Head of caudate nucleus (tissue), 42 donors: ENCODE results near the gene KIAA1671.
"Not testable (repeated sequence)": the region's sequence is repeated elsewhere in the genome, so short reads cannot be mapped to it uniquely, and the experiment has no call there.

Experiments
- DNase-seq, 42 donors: peaks; one replicate each; pipeline versions ENCODE4 v3.0.0 to v3.0.0-alpha.2; 2020 to 2021; ENCODE audit warnings: mixed read lengths in 7 of 42
- intact Hi-C: fragments of 100-400 bp; cut with DNase I; formaldehyde crosslinking; loops from one replicate; pipeline ENCODE4 v1.15.0; 2022

KIAA1671 gene

DNA sequence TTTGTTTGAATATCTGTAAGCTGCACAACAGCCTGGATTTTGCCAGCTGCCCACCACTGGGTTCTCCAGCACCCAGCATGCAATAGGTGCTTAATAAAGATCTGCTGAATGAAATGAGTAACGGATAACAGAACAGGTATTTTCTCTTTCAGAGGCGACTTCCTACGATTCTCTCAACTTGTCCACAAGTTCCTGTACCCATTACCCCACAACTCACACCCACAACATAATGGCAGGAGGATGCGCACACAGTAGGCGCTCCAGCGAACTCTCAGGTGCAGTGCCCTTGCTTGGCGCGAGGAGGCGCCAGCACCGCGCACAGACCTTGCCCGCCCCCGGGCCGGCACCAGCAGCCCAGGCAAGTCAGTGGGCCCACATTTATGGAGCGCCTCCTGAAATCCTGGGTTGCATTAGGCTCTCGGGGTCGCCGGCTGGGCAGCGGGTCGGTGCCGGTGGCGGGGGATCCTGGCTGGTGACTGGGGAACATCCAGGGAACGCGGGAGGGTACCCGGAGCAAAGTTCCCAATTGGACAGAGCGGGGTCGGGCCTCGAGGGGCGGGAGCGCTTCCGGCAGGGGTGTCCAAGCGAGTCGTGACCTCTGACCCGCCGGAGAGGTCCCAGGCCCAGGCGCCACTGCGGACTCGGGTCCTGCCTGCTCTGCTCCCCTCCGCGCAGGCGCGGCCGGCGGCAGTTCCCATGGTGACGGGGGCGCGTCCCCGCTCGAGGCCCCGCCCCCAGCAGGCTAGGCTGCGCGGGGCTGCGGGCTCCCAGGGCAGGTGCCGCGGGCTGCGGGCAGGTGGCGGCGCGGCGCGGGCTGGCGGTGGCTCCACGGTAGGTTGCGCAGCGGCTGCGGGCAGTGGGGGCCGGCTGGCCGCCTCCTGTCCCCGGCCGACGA lies at the start of gene KIAA1671:
TSS of gene KIAA1671 (plus strand) at position 775 of the 895 bp plus-strand sequence. CDS start 75,284 bp downstream, outside the sequence.
- peak; percentile 50 to 93 (median 88) for DNase-seq
- intact Hi-C loops: loop anchor here (5.0 kb wide), 1 partner anchor 95 kb away; no protein-coding TSS in a partner anchor

DNA sequence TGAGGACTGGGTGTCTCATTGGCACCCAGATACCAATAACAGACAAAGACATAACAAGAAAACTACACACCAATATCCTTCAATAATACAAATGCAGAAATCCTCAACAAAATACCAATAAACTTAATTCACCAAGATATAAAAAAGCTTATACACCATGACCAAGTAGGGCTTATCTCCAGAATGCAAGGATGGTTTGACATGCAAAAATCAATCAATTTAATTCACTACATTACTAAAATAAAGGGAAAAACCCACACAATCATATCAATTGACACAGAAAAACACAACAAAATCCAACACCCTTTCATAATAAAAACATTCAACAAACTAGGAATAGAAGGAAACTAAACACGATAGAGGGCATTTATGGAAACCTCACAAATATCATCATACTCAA lies 46.6 kb upstream of the KIAA1671 start:
- DNase-seq: no peak
- intact Hi-C loops: no loop called here

DNA sequence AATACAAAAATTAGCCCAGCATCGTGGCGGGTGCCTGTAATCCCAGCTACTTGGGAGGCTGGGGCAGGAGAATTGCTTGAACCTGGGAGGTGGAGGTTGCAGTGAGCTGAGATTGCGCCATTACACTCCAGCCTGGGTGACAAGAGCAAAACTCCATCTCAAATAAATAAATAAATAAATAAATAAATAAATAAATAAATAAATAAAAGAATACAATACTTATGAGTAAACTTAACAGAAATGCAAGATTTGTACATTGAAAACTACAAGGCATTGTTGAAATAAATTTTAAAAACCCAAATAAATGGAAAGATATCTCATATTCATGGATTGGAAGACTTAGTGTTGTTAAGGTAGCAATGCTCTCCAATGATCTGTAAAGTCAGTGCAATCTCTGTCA lies 45.4 kb upstream of the KIAA1671 start:
- intact Hi-C loops, DNase-seq: not testable (repeated sequence)

DNA sequence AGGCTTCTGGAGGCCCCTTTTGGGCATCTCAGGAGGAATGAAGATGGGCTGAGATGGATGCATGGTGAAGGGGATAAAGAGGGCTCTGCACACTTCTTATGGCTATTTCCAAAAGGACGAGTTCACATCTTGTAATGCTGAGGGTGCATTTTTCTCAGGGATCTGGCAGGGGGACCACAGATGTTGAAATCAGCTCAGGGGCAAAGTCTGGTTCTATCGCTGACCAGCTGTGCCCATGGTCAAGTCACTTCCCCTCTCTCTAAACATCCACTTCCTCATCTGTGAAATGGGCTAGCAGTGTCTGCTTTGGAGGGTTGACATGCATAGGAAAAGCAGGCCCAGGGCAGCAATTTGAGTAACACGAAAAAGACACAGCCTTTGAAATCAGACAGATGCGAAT lies 32.5 kb upstream of the KIAA1671 start:
- DNase-seq: no peak
- intact Hi-C loops: no loop called here

DNA sequence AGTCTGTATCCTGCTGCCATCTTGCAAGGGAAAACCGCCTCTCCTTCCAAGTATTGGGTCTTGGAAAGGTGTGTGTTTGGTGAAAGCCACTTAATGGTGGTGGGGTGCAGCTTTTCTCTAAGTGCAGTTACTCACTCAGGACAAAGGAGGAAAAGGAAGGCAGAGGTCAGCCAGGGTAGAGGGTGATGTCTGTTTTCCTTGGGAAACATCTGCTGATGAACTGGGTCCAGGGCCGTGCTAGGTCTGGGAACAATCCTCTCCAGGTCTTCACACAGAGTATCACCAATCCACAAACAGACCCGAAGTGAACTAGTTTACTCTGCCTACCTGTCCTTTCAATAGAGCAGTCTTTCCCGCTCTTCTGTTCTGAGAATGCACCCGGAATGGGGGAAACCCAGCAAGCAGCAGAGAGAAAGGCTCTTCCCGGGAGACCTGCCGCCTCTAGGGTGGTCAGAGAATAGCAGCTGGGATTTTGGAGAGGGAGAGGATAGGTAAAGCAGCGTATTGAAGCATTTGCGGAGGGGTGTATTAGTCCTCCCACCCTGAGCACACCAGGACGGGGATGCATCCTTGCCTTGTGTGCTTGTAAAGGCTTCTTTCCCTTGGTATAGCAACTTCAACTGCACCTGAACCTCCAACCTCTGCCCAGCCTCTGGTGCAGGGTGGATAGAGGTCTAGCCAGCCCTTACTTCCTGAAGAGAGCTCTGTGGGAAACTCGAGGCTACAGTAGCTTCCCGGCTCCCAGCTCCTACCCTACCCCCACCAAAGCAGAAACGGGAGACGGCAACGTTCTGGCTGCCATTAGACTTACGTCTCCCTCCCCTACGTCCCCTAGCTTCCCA lies 26.7 kb upstream of the KIAA1671 start:
- DNase-seq: no peak

DNA sequence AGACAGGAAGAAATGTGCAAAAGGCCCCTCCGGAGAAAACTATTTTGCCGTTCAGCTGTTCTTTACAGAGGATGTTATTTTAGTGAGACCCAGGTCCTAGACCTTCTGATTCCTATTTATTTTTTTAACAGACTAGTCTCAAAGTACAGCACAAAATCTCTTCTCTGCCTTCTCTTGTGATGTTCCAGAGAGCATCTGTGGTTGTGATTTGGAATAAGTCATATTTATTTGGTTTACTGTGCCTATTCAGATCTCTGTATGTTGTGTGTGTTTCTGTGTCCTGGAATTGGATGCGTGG lies 26.1 kb upstream of the KIAA1671 start:
- intact Hi-C loops: no loop called here
- DNase-seq: no peak

More for the DNA sequence above, 26.7 kb upstream of the KIAA1671 start:
- intact Hi-C loops: no loop called here

DNA sequence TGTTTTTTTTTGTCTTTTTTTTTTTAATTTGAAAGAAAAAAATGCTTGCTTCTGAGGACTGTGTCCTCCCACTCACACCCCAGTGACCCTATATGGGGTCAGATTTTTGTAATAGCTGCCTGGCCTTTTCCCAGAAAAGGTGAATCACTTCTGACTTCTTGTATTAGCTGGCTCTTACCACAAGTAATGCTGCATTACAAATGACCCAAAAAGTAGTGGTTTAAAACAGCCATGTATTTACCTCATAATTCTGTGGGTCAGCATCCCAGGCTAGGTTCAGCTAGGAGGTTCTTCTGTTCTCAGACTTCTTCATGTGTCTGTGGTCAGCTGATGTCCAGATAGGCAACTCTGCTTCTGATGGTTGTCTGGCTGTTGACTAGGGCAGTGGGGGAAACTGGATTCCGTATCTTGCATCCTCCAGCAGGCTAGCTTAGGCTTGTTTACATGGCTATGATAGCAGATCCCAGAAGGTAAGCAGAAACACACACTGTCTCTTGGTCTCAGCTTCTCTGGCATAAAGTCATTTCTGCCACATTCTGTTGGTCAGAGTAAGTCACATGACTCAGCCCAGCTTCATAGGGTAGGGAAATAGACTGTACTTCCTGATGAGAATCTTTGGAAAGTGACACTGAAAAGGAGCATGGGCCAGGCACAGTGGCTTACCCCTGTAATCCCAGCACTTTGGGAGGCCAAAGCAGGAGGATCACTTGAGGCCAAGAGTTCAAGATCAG lies 25.5 kb upstream of the KIAA1671 start:
- DNase-seq: no peak
- intact Hi-C loops: no loop called here

DNA sequence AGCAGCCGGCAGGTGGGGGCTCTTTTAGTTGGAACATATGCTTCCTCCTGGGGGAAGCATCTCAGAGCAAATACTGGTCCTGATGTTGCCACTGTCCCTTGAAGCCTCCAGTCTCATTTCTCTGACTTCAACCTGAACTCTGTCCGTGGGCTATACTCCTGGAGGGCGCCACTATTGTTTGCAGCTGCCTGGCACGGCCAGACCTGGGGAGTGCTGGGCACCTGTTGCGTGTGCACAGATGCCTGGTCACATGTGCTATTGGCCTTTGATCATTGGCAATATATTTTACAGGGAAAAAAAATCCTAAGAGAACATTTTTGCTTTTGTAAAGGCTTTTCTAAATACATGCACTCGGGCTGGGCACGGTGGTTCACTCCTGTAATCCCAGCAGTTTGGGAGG lies 24.2 kb upstream of the KIAA1671 start:
- no peak for DNase-seq
- intact Hi-C loops: no loop called here

DNA sequence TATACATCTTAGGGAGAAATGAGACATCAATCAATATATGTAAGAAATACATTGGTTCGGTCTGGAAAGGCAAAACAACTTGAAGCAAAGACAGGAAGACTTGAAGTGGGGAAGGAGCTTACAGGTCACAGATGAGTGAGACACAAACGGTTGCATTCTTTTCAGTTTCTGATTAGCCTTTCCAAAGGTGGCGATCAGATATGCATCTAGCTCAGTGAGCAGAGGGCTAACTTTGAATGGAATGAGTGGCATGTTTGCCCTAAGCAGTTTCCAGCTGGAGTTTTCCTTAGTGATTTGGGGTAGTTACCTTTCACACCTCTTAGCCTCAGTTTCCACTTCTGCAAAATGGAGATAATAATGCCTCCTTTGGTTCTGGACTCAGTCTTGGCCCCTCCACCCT lies 21.8 kb upstream of the KIAA1671 start:
- DNase-seq: no peak
- intact Hi-C loops: no loop called here

DNA sequence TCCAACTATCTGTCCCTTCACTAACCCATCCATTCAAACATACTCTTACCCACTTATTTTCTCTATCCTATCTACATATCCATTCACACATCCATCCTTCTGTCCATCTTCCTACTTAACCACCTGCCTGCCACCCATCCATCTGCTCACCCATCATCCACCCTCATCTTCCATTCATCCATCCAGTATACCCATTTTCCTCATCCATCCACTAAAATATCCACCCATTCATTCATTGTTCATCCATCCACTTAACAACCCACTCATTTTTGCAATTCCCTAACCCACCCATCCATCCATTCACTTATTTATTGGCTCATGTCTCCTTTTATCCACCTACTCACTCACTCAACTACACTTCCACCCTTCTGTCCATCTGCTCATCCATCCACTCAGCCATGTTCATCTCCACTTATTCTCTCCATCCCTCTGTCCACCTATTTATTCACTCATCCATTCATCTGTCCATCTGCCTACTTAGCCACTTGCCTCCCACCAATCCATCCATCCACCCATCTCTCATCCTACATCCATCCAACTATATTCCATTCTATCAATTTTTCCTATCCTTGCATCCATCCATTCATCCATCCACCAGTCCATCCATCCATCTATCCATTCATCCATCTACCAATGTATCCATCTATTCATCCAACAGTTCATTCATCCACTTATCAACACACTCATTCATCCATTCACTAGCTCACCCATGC lies 16.6 kb upstream of the KIAA1671 start:
- DNase-seq: no peak
- intact Hi-C loops: no loop called here

DNA sequence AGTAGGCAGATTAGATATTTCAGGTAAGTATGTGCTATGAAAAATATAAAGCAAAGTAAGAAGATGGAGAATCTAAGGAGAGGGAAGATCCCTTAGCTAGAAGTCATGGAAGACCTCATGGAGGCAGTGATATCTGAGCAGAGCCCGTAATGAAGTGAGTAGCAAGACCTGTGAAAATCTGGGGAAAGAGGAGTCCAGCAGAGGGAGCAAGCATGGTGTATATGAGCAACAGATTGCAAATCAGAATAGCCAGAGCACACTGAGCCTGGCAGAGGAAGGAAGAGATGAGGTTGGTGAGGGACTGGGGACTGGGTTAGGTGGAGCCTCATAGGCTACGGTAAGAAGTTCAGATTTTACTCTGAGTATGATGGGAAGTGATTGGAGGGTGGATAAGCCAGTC lies 15.4 kb upstream of the KIAA1671 start:
- intact Hi-C loops: no loop called here
- DNase-seq: no peak

DNA sequence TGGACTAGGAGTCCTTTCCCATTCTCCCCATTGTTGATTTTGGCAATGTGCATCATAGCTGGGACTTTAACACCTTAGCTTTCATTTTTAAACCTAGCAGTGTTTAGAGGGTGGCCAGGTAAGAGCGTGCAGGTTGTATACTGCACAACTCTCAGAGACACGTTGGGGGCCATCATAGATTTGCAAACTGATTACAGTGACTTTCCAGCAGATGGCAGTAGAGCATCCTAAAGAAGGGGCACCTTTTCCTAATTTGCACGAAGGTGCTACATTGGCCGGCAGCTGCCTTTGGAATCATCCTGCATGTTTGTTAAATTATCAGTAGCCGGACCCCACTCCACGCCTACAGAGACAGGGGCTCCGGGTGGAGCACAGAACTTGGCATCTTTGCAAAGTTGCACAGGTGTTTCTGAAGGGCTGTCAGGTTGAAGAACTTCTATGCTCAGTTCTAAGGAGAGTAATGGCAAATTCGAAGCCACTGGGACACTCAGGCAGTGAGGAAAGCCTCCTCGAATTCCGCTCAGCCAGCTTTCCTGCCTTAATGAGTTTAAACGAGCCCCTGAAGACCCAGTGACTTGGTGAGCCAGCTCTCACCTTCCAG lies 13.7 kb upstream of the KIAA1671 start:
- DNase-seq: peak in 14 of 42 donors; percentile 4 to 60 (median 28)
- intact Hi-C loops: no loop called here

DNA sequence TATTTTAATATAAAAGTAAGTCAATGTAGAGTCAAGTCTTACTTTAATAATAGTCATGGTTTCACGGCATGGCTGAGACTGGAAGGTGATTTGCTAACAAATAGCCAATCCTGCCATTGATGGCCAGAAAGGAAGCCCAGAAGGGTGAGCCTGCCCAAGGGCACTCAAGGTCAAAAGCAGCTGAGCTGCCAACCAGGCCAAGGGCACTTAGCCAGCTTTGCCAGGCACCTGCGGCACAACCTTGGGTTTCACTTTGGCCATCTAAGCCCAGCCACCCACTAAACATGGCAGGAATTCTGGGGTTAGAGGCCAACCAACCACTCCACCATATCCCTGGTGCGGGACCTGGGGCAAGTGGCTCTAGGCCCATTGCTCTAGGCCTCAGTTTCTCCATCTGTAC lies 10.2 kb upstream of the KIAA1671 start:
- intact Hi-C loops: no loop called here
- no peak for DNase-seq

DNA sequence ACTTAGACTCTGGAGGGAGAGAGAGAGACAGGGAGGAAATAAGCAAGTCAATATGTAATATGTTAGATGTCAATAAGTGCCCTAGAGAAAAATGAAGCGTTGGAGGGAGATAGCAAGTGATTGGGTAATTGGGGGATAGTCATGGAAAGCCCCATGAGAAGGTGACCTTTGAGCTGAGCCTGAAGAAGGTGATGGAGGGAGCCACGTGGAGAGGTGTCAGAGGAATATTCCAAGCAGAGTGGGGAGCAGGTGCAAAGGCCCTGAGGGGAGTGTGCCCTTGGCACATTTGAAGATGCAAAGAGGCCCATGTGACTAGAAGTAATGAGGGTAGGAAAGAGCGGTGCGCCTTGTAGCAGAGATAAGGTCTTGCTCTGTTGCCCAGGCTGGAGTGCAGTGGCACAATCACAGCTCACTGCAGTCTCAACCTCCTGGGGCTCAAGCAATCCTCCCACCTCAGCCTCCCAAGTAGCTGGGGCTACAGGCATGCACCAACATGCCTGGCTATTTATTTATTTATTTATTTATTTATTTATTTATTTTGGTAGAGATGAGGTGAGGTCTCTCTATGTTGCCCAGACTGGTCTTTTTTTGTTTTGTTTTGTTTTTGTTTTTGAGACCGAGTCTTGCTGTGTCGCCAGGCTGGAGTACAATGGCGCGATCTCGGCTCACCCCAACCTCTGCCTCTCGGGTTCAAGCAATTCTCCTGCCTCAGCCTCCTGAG lies 8.1 kb upstream of the KIAA1671 start:
- no peak for DNase-seq

DNA sequence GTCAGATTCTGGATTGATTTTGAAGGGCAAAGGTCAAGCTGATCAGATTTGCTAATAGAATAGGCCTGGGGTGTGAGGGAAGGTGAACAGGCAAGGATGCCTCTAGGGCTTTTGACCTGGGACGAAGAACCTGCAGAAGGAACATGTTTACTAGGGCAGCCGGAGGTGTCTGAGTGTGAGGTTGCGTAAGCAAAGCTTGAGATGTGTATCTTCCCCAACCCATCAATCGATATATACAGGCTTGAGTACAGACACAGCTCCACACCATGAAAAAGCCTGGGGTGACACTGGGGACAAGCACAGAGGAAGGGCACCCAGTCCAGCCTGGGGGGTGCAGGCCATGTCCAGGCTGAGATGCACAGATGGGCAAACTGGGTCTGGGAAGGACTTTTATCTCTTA lies 7.1 kb upstream of the KIAA1671 start:
- DNase-seq: no peak
- intact Hi-C loops: no loop called here

More for the DNA sequence above, 8.1 kb upstream of the KIAA1671 start:
- intact Hi-C loops: no loop called here

DNA sequence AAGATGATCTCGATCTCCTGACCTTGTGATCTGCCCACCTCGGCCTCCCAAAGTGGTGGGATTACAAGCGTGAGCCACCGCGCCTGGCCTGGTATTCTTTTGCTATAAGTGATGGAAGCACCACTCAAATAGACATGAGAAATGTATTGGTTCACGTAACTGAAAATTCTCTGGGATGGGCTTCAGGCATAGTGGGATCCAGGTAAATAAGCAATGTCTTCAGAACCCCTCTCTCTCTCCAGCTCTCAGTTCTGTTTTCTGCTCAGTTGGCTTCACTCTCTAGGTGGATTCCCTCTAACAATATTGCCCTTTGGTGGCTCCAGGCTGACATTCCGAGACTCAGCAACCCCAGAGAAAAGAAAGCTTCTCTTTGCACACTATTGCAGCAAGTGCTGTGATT lies 5.1 kb upstream of the KIAA1671 start:
- DNase-seq: no peak
- intact Hi-C loops: no loop called here

DNA sequence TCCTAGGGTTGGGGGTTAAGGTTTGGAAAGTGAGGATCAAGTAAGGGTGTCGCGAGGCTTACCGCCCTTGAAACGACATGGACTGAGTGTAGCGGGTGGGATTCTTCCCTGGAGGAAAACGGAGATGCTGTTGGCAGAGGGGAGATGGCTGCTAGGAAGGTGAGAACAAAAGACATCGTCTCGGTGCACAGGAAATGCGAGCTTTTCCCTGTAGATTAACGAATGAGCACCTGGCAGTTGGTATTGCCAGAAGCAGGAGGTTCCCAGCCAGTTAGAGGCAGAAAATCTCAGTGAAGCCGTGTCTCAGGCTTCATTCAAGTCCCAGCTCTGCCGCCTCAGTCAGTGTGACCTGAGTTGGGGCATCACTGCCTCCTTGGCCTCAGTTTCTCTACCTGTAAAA lies 4.6 kb upstream of the KIAA1671 start:
- intact Hi-C loops: no loop called here
- DNase-seq: no peak
